Measurements from ENCODE around the gene ORC6.

ORC6 gene

DNA sequence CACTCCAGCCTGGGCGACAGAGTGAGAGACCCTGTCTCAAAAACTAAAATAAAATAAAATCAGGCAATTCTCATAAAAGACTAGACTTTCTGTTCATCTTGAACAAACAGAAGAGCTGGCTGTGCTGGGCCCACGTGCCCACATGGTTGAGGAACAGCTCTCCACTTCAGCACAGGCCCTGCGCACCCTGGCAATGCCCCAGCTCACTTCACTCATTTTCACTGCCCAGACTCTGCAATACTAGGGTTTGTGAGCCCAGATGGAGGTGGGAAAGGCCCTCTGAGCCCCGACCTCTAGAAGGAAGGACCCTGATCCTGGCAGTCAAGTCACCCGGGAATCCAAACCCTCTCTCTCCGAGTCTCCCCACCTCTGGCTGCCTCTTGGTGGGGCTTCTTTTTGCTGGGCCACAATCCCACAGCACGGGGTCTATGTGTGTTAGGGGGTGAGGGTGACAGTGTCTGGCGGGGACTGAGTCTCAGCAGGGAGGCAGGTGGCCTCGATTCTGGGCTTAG is 43.9 kb downstream of the ORC6 start:
- no peak for DNase-seq

DNA sequence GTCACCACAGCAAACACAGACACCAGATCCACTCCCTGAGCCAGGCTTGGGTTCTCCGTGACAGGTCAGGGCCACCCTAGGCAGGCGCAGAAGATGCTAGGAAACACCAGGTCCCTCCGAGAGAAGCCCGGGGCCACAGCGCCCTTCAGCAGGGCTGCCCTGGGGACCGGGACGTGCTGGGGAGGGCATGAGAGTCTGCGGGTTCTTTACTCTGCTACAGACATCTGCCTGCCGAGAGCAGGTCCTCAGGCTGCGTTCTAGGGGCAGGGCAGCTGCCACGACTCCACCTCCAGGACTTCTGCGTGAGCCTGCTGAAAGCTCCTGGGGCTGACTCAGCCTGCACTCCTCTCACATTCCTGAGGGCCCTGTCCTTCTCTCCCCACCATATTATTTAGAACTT is 47.2 kb downstream of the ORC6 start:
- no peak for DNase-seq

DNA sequence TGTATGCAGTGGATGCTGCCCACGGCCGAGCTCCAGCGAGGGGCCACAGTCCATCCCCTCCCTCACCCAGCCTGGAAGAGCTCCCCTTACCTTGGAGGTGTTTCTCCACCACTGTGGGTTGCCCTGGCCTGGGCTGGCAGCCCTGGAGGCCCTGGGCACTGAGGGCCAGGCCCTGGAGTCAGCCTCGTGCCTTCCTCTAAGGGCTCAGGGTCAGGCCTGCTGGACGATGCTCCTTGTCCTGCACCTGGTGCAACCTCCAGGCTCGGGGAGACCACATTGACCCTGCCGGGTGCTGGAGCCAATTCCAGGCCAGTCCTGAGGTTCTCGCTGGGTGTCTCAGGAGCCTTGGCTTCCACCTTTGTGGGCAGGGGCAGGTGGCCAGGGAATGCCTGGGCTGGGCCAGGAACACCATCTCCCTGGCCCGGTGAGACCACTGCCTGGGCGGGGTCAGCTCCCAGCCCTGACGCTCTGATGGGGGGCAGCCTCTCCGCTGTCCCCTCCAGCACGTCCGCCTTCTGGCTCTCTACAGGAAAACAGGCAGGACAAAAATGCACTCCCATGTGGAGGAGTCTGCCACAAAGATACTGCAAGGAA is 48.3 kb downstream of the ORC6 start:
- DNase-seq: no peak

DNA sequence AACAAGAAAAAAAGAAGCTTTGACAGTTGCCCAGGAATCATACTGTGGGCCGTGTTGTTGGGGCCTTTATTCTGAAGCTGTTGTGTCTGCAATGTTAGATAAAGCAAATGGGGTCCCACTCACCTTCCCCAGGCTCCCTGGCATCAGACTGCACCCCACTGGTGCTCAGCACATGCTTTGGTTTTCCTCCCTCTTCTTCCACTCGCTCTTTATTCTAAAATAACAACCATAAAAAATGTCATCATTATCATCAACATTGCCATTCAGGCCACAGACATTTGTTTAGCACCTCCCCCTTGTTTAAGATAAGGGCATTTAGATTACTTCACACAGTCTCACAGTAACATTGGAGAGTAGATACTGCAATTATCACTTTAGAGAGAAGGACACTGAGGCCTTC is 50.5 kb downstream of the ORC6 start:
- DNase-seq: no peak

DNA sequence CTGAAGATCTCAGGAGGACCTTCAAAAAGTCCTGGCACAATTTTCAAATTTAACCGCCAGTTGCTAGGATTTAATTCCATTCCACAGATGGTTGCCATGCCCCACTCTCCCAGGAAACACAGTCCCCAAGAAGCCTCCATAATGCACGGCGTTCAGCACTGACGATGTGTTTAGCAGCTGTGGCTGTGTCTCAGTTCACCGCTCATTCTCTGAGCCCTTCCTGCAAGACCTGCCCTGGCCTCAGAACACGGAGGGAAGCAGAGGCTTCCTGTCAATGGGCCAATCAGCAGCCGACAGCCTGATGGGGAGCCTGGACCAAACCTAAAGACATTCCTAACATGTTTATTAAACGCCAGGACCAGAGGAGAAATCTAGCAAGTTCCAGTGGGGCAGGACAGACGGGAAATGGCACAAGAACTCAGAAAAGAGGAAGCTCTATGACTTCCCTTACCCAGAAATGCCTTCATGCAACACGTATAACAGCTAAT is 53.8 kb downstream of the ORC6 start:
- no peak for DNase-seq

DNA sequence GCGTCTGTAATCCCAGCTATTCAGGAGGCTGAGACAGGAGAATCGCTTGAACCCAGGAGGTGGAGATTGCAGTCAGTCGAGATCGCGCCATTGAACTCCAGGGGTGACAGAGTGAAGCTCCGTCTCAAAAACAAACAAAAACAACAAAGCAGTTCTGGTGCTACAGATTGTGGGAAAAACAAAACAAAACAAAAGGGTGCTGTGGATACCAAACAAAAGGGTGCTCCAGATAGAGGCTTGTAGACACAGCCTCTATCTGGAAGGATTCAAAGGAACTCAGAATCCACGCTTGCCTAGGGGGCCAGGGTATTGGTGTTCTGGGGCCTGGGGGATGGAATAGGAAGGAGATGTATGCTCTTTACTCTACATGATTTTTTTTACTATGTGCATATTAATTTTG is 56.2 kb downstream of the ORC6 start:
- no peak for DNase-seq

DNA sequence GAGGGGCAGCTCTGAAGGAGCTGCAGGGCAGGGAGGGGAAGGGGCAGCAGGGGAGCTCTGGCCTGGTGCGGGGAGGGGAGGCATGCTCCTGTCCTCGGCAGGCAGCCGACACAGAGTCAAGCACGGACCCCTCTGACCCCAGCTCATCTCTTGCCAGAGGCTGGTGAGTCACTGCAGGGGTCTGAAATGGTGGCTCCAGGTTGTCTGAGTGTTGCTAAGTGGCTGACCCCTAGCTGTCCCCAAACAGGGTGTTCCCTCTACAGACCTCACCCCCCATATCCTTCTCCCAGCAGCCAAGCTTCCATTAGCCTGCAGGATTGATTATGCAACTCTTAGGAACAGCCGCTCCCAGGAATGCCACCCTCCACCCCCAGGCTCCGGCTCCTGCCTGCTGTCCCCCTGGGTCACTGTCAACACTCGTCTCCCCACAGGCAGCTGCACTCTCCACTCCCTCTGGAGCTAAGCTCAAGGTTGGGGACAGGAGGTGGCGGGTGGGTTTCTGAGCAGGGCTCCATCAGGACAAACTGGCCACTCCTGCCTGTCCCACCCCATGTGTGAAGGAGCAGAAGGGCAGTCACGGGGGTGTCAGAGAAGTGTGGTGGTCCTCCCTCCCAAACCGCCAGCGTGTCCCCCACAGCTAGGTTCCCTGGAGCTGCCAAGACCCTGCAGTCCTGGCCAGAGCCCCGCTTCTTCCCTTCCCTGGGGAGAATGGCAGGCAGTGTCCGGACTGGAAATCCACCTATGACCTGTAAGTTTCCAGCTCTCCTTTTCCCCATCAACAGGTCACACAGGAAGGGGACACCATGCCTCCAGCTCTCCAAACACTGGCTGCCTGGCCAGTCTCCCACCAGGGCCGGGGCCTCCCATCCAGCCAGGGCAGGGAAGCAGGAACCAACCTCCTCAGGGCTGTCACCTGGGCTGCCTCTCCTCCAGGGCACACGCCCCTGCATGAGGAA is 57.6 kb downstream of the ORC6 start:
- no peak for DNase-seq
